Right atrium auricular region (tissue), 2 donors: ENCODE data around the gene LHFPL6. TPM values are rescaled to one million over a fixed set of nuclear protein-coding genes. Genes with fewer than 3 reads are reported as not detected.
A peak's percentile ranks its signal among the peaks of the same experiment; 100 is the strongest.

Experiments
- DNase-seq: peaks from one replicate; pipeline ENCODE4 v3.0.0-alpha.2; 2019; ENCODE audit warnings: low spot score
- H3K27ac ChIP-seq, 2 donors: fragments of 200-600 bp; sonication (generic); 1 replicate in 1 of 2; 2 replicates in 1 of 2; pipeline ENCODE4 v1.5.1; 2016 to 2019
- H3K27me3 ChIP-seq, 2 donors: fragments of 200-600 bp; sonication (generic); one replicate each; pipeline versions ENCODE4 v1.5.1 to v1.6.0; 2017 to 2019
- H3K36me3 ChIP-seq: fragments of 200-600 bp; sonication (generic); one replicate; pipeline ENCODE4 v1.5.1; 2016
- H3K4me1 ChIP-seq, 2 donors: fragments of 200-600 bp; sonication (generic); one replicate each; pipeline versions ENCODE4 v1.5.1 to v1.6.0; 2017 to 2019
- H3K4me3 ChIP-seq, 2 donors: fragments of 200-600 bp; sonication (generic); 1 replicate in 1 of 2; 2 replicates in 1 of 2; pipeline ENCODE4 v1.5.1; 2017 to 2019; ENCODE audit warnings: mild to moderate bottlenecking in 1 of 2, moderate library complexity in 1 of 2
- H3K9me3 ChIP-seq, 2 donors: fragments of 200-600 bp; sonication (generic); one replicate each; pipeline ENCODE4 v1.5.1; 2019
- CTCF ChIP-seq, 2 donors: fragments of 200-600 bp; sonication (generic); IDR thresholded peaks; one replicate each; pipeline ENCODE4 v1.5.1; 2019; ENCODE audit warnings: antibody characterized with exemption in 2 of 2
- total RNA-seq, 2 donors: library from RNA; depleted of rRNA; stranded (reverse); fragments of >200 nt; gene quantifications; one replicate each; pipeline ENCODE4 v1.1.0, GENCODE V29; 2016

Gene LHFPL6
- total RNA-seq, 2 donors from 2014 or later = 39.0 to 57.2 TPM

GRCh38 chr13:39322836-39323585 is 280.0 kb downstream of the LHFPL6 start:
- DNase-seq = no peak
- Histone ChIP-seq H3K4me3 (no peak overlapping the region), H3K9me3 (no peaks in the 10 kb centered on the region), H3K4me1 (peaks cover 0 to 20% of the 10 kb centered on the region in 2 donors), H3K27me3 (no peaks in the 10 kb centered on the region), H3K27ac (no peak overlapping the region), H3K36me3 (no peaks in the 10 kb centered on the region)
- TF ChIP-seq CTCF (IDR thresholded peaks at IDR 0.05) = no peak

GRCh38 chr13:39321574-39321973 is 281.4 kb downstream of the LHFPL6 start:
- Histone ChIP-seq H3K27me3 (no peaks in the 10 kb centered on the region), H3K9me3 (no peaks in the 10 kb centered on the region), H3K36me3 (no peaks in the 10 kb centered on the region), H3K4me3 (no peak overlapping the region), H3K4me1 (peaks cover 0 to 28% of the 10 kb centered on the region in 2 donors), H3K27ac (no peak overlapping the region)
- TF ChIP-seq CTCF (IDR thresholded peaks at IDR 0.05) = no peak
- DNase-seq = peak; percentile 64

GRCh38 chr13:39318161-39318560 is 284.8 kb downstream of the LHFPL6 start:
- Histone ChIP-seq H3K9me3 (no peaks in the 10 kb centered on the region), H3K27ac (no peak overlapping the region), H3K4me3 (no peak overlapping the region), H3K36me3 (no peaks in the 10 kb centered on the region), H3K4me1 (peaks cover 0 to 33% of the 10 kb centered on the region in 2 donors), H3K27me3 (no peaks in the 10 kb centered on the region)
- no peak for TF ChIP-seq CTCF (IDR thresholded peaks at IDR 0.05)
- no peak for DNase-seq

- H3K9me3 ChIP-seq = no peaks in the 10 kb centered on the region
- DNase-seq = no peak
- no peaks in the 10 kb centered on the region for H3K27me3 ChIP-seq
- no peak overlapping the region for H3K4me3 ChIP-seq
- H3K27ac ChIP-seq = no peak overlapping the region
- no peaks in the 10 kb centered on the region for H3K36me3 ChIP-seq
- H3K4me1 ChIP-seq = peaks cover 0 to 26% of the 10 kb centered on the region in 2 donors
- no peak for TF ChIP-seq CTCF (IDR thresholded peaks at IDR 0.05)
Observed at GRCh38 chr13:39317291-39317690, 285.7 kb downstream of the LHFPL6 start.

GRCh38 chr13:39315796-39316195 is 287.2 kb downstream of the LHFPL6 start:
- DNase-seq = no peak
- Histone ChIP-seq H3K4me3 (no peak overlapping the region), H3K27me3 (no peaks in the 10 kb centered on the region), H3K4me1 (peaks cover 0 to 30% of the 10 kb centered on the region in 2 donors), H3K27ac (no peak overlapping the region), H3K9me3 (no peaks in the 10 kb centered on the region), H3K36me3 (no peaks in the 10 kb centered on the region)
- TF ChIP-seq CTCF (IDR thresholded peaks at IDR 0.05) = no peak

- Histone ChIP-seq H3K36me3 (no peaks in the 10 kb centered on the region), H3K4me1 (peaks cover 0 to 31% of the 10 kb centered on the region in 2 donors)
- no peak for TF ChIP-seq CTCF (IDR thresholded peaks at IDR 0.05)
Observed at GRCh38 chr13:39313721-39314120, 289.3 kb downstream of the LHFPL6 start.

More at GRCh38 chr13:39313721-39314120, 289.3 kb downstream of the LHFPL6 start:
- no peaks in the 10 kb centered on the region for H3K27me3 ChIP-seq
- no peak for DNase-seq
- no peaks in the 10 kb centered on the region for H3K9me3 ChIP-seq
- no peak overlapping the region for H3K4me3 ChIP-seq
- no peak overlapping the region for H3K27ac ChIP-seq
